Measurements from ENCODE around the gene ANGPT4. TPM values are rescaled to one million over a fixed set of nuclear protein-coding genes. Genes with fewer than 3 reads are reported as not detected.

The ANGPT4 gene
- total and polyA plus RNA-seq, 2 of the 13 experiments (the other 11 are each of a cell fraction or from before 2014, with no cell fraction given) = not detected

DNA sequence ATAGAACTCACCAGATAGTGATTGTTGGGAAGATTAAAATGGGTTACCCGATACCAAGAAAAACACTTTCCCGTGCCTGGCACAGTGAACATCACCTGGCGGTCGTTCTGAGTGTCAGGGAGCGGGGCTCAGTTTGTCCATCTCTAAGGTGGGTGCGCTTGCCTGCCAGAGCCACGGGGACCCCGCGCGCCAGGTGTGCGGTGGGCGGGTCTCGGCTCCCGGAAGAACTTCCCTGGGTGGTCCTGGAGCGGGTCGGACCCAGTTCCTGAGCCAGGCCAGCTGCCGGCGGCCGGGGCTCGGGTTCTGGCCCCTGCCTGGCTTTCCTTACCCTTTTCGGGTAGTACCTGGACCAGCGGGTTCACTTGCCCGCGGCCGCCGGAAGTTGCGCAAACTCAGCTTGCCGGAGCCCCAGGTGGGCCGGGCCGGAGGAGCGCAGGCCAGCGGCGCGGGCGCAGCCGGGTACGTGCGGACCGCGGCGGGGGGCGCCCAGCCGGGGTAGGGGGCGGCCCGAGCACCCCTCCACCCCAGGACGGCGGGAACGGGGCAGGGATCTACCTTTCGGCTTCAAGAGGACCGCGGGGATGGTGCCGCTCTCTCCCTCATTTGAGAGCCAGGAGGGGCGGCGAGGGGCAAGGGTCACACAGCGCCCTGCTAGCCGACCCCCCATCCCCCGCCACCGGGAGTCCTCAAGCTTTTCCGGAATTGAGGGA lies 75.1 kb downstream of the ANGPT4 start (continued):
- TF ChIP-seq, protein P1, sequence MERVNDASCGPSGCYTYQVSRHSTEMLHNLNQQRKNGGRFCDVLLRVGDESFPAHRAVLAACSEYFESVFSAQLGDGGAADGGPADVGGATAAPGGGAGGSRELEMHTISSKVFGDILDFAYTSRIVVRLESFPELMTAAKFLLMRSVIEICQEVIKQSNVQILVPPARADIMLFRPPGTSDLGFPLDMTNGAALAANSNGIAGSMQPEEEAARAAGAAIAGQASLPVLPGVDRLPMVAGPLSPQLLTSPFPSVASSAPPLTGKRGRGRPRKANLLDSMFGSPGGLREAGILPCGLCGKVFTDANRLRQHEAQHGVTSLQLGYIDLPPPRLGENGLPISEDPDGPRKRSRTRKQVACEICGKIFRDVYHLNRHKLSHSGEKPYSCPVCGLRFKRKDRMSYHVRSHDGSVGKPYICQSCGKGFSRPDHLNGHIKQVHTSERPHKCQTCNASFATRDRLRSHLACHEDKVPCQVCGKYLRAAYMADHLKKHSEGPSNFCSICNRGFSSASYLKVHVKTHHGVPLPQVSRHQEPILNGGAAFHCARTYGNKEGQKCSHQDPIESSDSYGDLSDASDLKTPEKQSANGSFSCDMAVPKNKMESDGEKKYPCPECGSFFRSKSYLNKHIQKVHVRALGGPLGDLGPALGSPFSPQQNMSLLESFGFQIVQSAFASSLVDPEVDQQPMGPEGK (CRISPR knock-in tag; IDR thresholded peaks at IDR 0.05) = 0 out of 2 replicates have a peak, but pooled peaks have one; percentile 11
- TF ChIP-seq PAF1 (CRISPR knock-in tag; IDR thresholded peaks at IDR 0.05) (no peak), KLF13 (CRISPR knock-in tag; IDR thresholded peaks at IDR 0.05) (no peak), KLF11 (CRISPR knock-in tag; IDR thresholded peaks at IDR 0.05) (no peak), MAF1 (CRISPR knock-in tag; IDR thresholded peaks at IDR 0.05; ENCODE audit: borderline replicate concordance) (no peak), ZNF484 (CRISPR knock-in tag; IDR thresholded peaks at IDR 0.05; ENCODE audit: borderline replicate concordance, low read depth) (no peak), ZNF670 (CRISPR knock-in tag; IDR thresholded peaks at IDR 0.05; ENCODE audit: borderline replicate concordance) (no peak), ZNF749 (CRISPR knock-in tag; IDR thresholded peaks at IDR 0.05; ENCODE audit: borderline replicate concordance) (0 out of 2 replicates have a peak, but pooled peaks have one; percentile 24), ZNF264 (CRISPR knock-in tag; IDR thresholded peaks at IDR 0.05) (no peak), ZNF121 (CRISPR knock-in tag; IDR thresholded peaks at IDR 0.05) (no peak), ZSCAN21 (CRISPR knock-in tag; IDR thresholded peaks at IDR 0.05; ENCODE audit: borderline replicate concordance) (no peak; the same call in 1 of the 2 replicates), ZMAT3 (CRISPR knock-in tag; conservative IDR thresholded peaks at IDR 0.05) (no peak), SIN3B (IDR thresholded peaks at IDR 0.05; ENCODE audit: low read length) (no peak), SATB2 (CRISPR knock-in tag; IDR thresholded peaks at IDR 0.05) (no peak), POLR2AphosphoS2 (IDR thresholded peaks at IDR 0.05; ENCODE audit: low read depth, low read length) (no peak)
- TF ChIP-seq, protein P2, sequence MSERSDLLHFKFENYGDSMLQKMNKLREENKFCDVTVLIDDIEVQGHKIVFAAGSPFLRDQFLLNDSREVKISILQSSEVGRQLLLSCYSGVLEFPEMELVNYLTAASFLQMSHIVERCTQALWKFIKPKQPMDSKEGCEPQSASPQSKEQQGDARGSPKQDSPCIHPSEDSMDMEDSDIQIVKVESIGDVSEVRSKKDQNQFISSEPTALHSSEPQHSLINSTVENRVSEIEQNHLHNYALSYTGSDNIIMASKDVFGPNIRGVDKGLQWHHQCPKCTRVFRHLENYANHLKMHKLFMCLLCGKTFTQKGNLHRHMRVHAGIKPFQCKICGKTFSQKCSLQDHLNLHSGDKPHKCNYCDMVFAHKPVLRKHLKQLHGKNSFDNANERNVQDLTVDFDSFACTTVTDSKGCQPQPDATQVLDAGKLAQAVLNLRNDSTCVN (CRISPR knock-in tag; IDR thresholded peaks at IDR 0.05; ENCODE audit: borderline replicate concordance) = 0 out of 2 replicates have a peak, but pooled peaks have one; percentile 7
- TF ChIP-seq, protein P3, sequence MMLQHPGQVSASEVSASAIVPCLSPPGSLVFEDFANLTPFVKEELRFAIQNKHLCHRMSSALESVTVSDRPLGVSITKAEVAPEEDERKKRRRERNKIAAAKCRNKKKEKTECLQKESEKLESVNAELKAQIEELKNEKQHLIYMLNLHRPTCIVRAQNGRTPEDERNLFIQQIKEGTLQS (CRISPR knock-in tag; IDR thresholded peaks at IDR 0.05) = no peak
- TF ChIP-seq, protein P4, sequence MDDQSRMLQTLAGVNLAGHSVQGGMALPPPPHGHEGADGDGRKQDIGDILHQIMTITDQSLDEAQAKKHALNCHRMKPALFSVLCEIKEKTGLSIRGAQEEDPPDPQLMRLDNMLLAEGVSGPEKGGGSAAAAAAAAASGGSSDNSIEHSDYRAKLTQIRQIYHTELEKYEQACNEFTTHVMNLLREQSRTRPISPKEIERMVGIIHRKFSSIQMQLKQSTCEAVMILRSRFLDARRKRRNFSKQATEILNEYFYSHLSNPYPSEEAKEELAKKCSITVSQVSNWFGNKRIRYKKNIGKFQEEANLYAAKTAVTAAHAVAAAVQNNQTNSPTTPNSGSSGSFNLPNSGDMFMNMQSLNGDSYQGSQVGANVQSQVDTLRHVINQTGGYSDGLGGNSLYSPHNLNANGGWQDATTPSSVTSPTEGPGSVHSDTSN (CRISPR knock-in tag; IDR thresholded peaks at IDR 0.05; ENCODE audit: borderline replicate concordance) = 0 out of 2 replicates have a peak, but pooled peaks have one; percentile 49
- TF ChIP-seq, protein P5, sequence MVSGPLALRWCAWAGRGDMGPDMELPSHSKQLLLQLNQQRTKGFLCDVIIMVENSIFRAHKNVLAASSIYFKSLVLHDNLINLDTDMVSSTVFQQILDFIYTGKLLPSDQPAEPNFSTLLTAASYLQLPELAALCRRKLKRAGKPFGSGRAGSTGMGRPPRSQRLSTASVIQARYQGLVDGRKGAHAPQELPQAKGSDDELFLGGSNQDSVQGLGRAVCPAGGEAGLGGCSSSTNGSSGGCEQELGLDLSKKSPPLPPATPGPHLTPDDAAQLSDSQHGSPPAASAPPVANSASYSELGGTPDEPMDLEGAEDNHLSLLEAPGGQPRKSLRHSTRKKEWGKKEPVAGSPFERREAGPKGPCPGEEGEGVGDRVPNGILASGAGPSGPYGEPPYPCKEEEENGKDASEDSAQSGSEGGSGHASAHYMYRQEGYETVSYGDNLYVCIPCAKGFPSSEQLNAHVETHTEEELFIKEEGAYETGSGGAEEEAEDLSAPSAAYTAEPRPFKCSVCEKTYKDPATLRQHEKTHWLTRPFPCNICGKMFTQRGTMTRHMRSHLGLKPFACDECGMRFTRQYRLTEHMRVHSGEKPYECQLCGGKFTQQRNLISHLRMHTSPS (CRISPR knock-in tag; IDR thresholded peaks at IDR 0.05; ENCODE audit: low read depth) = no peak
- TF ChIP-seq, protein P6, sequence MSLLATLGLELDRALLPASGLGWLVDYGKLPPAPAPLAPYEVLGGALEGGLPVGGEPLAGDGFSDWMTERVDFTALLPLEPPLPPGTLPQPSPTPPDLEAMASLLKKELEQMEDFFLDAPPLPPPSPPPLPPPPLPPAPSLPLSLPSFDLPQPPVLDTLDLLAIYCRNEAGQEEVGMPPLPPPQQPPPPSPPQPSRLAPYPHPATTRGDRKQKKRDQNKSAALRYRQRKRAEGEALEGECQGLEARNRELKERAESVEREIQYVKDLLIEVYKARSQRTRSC (CRISPR knock-in tag; IDR thresholded peaks at IDR 0.05; ENCODE audit: low read depth) = no peak
